ENCODE measurements around the gene PPP1R3G.
A peak's percentile ranks its signal among the peaks of the same experiment; 100 is the strongest.

Gene PPP1R3G

DNA sequence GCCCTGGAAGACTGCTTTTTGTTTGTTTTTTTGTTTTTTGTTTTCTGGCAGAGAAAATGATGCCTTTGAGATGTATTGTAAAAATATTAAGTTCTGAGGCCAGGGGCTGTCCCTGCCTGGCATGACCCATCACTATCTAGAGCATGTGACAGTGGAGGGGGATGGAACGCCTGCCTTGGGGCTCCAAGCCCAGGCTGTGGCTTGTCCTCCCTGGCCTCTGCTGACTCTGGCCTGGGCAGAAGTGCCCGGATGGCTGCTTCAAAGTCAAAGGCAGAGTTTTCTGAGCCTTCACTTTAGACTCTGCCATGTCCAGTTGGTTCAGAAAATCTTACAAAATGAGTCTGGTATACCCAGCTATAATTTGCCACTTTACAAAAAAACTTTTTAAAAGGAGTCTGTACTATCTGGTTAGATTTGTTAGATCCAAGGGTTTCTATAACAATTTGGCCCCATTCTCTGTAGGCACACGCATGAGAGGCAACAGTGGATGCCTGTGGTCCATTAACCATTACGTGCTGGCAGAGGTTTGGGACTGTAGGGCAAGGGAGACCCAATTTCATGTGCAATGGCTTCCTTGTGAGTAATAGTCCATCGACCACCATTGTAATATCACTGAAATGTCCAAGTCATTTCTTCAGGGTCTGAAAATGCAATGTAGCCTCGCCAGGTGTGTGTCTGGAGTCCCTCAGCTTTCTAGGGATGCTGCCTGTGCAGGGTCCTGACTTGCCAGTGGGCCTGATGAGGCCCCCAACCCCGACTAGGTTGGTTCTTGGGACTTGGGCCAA is 8.3 kb downstream of the PPP1R3G start:
- DNase-seq (ENCODE audit: low read depth, low spot score), result no peak

- DNase-seq (ENCODE audit: low read depth, low spot score), result peak; percentile 85
These were observed 9.2 kb downstream of the PPP1R3G start for GRCh38 chr6:5094327-5094726.

GRCh38 chr6:5095236-5095635 is 10.1 kb downstream of the PPP1R3G start:
- DNase-seq (ENCODE audit: low read depth, low spot score), result no peak

DNA sequence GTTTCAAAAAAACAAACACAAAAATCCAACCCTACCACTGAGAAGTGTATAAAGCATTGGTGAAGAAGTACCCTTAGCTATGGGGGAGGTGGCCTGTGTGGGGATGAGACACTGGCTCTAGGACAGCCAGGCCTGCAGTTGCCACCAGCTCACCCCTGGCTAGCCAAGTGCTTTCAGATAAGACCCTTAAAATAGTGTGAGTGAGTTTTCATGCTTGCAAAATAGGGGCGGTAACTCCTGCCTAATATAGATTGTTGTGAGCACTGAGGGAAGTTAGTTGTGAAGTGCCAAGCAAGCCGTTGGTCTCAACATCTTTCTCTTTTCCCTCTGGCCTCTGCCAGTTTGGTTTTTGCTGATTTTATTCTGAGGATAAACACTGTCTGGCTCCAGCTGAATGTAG is 11.3 kb downstream of the PPP1R3G start:
- no peak for DNase-seq (ENCODE audit: low read depth, low spot score)

DNA sequence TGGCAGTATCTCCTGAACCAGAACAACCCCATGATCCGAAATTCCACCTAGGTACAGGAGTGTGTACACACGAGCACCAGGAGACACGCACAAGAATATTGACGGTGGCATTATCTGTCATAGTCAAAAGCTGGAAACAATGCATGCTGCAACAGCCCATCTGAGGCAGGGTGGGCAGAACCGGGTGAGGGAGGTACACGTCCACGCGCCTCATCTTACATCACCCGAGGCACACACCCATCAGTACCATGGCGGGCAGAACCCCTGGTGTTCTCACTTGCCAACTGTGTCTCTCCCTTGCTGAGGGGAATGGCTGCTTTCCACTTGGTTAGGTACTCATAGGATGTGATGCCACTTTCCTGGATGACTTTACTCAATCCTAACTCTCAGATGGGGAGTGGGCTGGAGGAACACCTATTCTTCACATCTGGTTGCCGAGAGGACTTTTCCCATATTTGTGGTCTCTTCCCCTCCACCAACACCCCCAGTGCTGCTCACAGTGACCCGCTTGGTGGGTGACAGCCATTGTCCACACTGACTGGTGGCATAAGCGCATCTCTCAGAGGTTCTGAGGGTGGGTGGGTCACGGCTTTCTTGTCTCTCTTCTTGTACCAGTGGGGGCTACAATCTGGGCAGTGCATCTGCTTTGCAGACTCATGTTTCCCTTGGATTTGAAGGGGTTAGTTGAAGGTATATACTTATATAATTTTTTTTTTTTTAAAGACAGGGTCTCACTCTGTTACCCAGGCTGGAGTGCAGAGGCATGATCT is 13.5 kb downstream of the PPP1R3G start:
- no peak for DNase-seq (ENCODE audit: low read depth, low spot score)

- DNase-seq (ENCODE audit: low read depth, low spot score), result no peak
These were observed 14.4 kb downstream of the PPP1R3G start for GRCh38 chr6:5099537-5099936.

DNA sequence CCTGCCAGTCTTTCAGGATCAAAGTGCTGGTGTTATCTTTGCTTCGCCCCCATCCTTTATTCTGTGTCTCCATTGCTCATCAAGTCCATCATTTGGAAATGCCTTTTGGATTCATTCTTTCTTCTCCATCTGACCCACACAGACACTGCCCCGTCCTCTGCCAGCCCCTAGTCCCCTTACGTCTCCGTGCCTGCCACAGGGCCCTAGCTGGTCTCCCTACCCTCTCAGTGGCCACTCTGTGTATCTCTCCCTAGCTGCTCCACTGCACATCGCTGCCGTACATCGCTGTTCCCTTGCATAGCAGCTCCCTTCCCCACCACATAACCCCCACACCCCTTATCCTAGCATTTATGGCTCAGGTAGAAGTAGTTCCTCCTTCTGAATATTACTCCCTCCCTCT is 15.7 kb downstream of the PPP1R3G start:
- DNase-seq (ENCODE audit: low read depth, low spot score), result no peak

DNA sequence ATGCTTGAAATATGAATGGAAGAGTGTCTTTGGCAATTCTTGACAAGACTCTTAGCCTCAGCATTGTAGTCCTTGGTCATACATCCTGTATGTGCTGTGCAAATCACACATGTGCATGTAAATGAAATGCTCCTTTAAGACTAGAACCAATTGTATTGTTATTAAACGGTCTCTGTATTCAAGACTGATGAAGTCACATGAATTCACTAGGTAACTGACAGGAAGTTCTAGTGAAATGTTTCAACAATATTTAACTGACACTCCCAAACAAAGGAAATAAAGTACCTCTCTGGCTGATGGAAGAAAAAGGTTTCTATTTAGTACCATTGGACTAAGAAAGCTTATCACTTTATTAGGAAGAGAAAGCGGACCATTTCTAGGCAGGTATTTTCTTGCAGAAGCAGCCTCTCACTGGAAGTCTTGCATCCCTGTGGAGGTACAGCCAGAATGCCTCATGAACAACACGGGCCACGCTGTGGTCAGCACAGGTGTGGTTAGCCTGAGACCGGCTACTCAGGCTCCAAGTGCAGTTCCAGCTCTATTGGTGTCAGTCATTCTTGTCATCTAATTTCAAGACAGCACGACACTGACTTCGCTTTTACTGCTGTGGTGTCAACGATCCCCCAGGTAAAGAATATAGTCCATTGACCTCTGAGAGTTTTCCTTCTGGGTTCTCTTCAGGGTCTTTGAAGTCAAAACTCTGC is 17.3 kb downstream of the PPP1R3G start:
- no peak for DNase-seq (ENCODE audit: low read depth, low spot score)

- no peak for DNase-seq (ENCODE audit: low read depth, low spot score)
These were observed 18.1 kb downstream of the PPP1R3G start for GRCh38 chr6:5103250-5103649.

- DNase-seq (ENCODE audit: low read depth, low spot score), result no peak
These were observed 19.5 kb downstream of the PPP1R3G start for GRCh38 chr6:5104667-5105066.

DNA sequence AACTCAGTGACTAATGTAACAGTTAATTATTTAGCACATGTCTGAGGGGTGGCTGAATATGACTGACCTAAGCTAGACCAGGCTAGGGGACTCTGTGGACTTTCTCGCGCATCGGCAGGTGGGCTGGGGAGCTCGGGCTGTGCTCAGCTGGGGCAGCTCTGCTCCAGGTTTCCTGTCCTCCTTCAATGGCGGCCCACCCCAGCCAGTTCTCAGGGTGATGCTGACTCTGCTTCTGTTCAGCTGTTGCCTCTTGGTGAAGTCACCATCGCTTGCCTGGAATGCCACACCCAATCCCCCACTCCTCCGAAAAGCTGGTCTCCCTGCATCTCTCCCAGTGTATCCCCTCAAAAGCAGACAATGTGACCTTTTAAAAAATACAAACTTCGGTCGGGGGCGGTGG is 20.0 kb downstream of the PPP1R3G start:
- DNase-seq (ENCODE audit: low read depth, low spot score), result no peak

GRCh38 chr6:5107341-5107740 is 22.2 kb downstream of the PPP1R3G start:
- DNase-seq (ENCODE audit: low read depth, low spot score), result no peak

GRCh38 chr6:5108068-5108467 is 22.9 kb downstream of the PPP1R3G start:
- DNase-seq (ENCODE audit: low read depth, low spot score), result no peak

DNA sequence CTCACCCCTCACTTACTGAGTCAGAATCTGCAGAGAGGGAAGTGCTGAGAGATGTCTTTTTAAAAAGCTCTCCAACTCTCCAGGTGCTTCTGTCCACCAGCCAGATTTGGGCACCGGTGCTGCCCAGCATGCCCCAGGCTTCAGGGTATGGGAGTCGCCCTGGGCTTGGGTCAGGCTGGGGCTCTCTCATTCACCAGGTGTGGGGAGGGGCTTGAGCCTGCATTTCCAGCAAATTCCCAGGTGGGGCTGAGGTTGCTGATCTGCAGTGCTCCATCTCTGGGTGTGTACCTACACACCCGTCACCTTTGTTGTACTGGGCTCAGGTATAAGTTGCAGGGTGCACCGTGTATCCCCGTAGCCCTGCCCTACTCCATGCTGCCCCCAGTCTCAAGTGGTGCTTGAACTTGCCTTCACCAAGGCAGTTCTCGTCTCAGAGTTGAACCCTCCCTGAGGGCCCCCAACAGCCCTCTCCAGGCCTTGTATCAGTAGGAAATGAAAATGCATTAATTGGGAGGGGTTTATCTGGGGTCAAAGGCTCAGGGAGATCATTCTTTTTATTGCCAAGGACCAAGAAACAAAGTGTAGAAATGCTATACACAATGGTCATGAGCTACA is 23.5 kb downstream of the PPP1R3G start:
- DNase-seq (ENCODE audit: low read depth, low spot score), result no peak

GRCh38 chr6:5109436-5109835 is 24.3 kb downstream of the PPP1R3G start:
- no peak for DNase-seq (ENCODE audit: low read depth, low spot score)

DNA sequence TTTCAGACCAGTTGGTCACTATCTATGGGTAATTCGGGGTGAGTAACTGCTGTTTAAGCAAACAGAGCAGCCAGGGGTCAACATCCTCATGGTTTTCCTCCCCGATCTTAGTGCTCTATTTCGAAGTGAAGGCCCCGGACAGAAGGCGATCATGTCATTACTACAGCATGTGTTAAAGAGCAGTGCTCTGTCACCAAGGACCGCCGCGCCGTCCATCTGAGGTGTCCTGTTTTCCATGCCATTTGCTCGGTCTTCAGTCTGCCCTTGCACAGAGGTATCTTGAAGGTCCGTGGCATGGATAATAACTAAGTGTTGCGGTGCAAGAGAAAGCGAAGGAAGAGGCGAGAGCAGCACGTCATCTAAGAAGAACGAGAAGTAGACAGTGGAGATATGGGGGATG is 25.1 kb downstream of the PPP1R3G start:
- DNase-seq (ENCODE audit: low read depth, low spot score), result no peak

GRCh38 chr6:5111626-5112025 is 26.5 kb downstream of the PPP1R3G start:
- no peak for DNase-seq (ENCODE audit: low read depth, low spot score)

- DNase-seq (ENCODE audit: low read depth, low spot score), result no peak
These were observed 27.1 kb downstream of the PPP1R3G start for GRCh38 chr6:5112066-5112799.

GRCh38 chr6:5113096-5113495 is 28.0 kb downstream of the PPP1R3G start:
- no peak for DNase-seq (ENCODE audit: low read depth, low spot score)

DNA sequence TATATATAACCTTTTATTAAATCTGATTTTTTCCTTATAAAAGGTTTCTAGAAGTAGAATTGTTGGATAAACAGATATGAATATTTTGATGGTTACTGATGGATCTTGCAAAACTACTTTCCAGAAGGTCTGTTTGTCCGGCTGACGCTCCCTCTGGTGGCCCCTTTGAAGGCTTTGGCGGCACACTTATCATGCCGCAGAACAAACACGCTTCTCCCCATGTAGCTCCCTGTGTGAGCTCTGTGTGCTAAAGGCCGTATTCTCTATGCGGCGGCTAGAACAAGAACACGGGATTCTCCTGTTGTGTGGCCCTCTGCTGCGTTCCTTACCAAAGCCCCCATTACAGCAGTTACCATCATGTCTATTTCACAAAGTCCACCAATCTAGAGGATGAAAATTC is 30.0 kb downstream of the PPP1R3G start:
- DNase-seq (ENCODE audit: low read depth, low spot score), result peak; percentile 81

- no peak for DNase-seq (ENCODE audit: low read depth, low spot score)
These were observed 31.3 kb downstream of the PPP1R3G start for GRCh38 chr6:5116243-5116991.

Data from brain pericyte (primary cell).